GM23338 (cell line): ENCODE results near the gene DNAJC11. TPM values are rescaled to one million over a fixed set of nuclear protein-coding genes. Genes with fewer than 3 reads are reported as not detected.

Source experiments
- ATAC-seq: fragments of 200-7000 bp; cut with Tn5 transposase; 3 replicates; pipeline ENCODE4 v1.9.1; 2020
- DNase-seq: peaks from one replicate; pipeline ENCODE4 v3.0.0-alpha.2; 2015; ENCODE audit warnings: low spot score
- H2AFZ ChIP-seq: fragments of 200-600 bp; sonication (generic); 2 replicates; pipeline ENCODE4 v1.8.0; 2016; ENCODE audit warnings: antibody characterized with exemption, mild to moderate bottlenecking, moderate library complexity
- H3F3A ChIP-seq: fragments of 200-600 bp; sonication (generic); replicated peaks from 2 replicates; pipeline ENCODE4 v1.8.0; 2017; ENCODE audit warnings: antibody characterized with exemption, mixed run types, low read depth
- H3K27ac ChIP-seq: fragments of 200-600 bp; sonication (generic); 2 replicates; pipeline ENCODE4 v1.6.1; 2016; ENCODE audit warnings: low read depth
- H3K27me3 ChIP-seq: fragments of 200-600 bp; sonication (generic); 2 replicates; pipeline ENCODE4 v1.8.0; 2016; ENCODE audit warnings: mild to moderate bottlenecking, mixed run types, moderate library complexity; ENCODE audit not compliant: insufficient read depth
- H3K36me3 ChIP-seq: fragments of 200-600 bp; sonication (generic); 2 replicates; pipeline ENCODE4 v1.8.0; 2016; ENCODE audit warnings: mild to moderate bottlenecking; ENCODE audit not compliant: insufficient read depth
- H3K4me1 ChIP-seq: fragments of 200-600 bp; sonication (generic); 2 replicates; pipeline ENCODE4 v1.8.0; 2016; ENCODE audit warnings: mild to moderate bottlenecking, moderate library complexity; ENCODE audit not compliant: insufficient read depth
- H3K4me2 ChIP-seq: fragments of 200-600 bp; sonication (generic); 2 replicates; pipeline ENCODE4 v1.7.1; 2017; ENCODE audit warnings: mixed run types
- H3K4me3 ChIP-seq: fragments of 200-600 bp; sonication (generic); 2 replicates; pipeline ENCODE4 v1.6.1; 2016; ENCODE audit warnings: mixed run types
- H3K79me2 ChIP-seq: fragments of 200-600 bp; sonication (generic); replicated peaks from 2 replicates; pipeline ENCODE4 v1.8.0; 2017; ENCODE audit warnings: mild to moderate bottlenecking; ENCODE audit not compliant: insufficient read depth
- H3K9me2 ChIP-seq: fragments of 200-600 bp; sonication (generic); 2 replicates; pipeline ENCODE4 v1.8.0; 2017; ENCODE audit not compliant: insufficient read depth
- H4K20me1 ChIP-seq: fragments of 200-600 bp; sonication (generic); replicated peaks from 2 replicates; pipeline ENCODE4 v1.8.0; 2017; ENCODE audit warnings: mild to moderate bottlenecking; ENCODE audit not compliant: insufficient read depth
- H3K27ac Mint-ChIP-seq: 2 replicates; pipeline ENCODE4 v1.8.0; 2020; ENCODE audit warnings: inconsistent platforms, mild to moderate bottlenecking, moderate library complexity, mixed read lengths
- H3K27me3 Mint-ChIP-seq: 3 replicates; pipeline ENCODE4 v1.8.0; 2022; ENCODE audit warnings: low read depth, mild to moderate bottlenecking, moderate library complexity, mixed read lengths, inconsistent platforms; ENCODE audit not compliant: insufficient read depth, poor library complexity
- H3K36me3 Mint-ChIP-seq: 3 replicates; pipeline ENCODE4 v1.8.0; 2021; ENCODE audit warnings: low read depth, mild to moderate bottlenecking, inconsistent platforms, moderate library complexity, mixed read lengths
- H3K4me1 Mint-ChIP-seq: 3 replicates; pipeline ENCODE4 v1.8.0; 2020; ENCODE audit warnings: mild to moderate bottlenecking, inconsistent platforms, mixed read lengths
- H3K4me3 Mint-ChIP-seq: 3 replicates; pipeline ENCODE4 v1.8.0; 2021; ENCODE audit warnings: moderate library complexity, mild to moderate bottlenecking, inconsistent platforms, mixed read lengths
- H3K9me3 Mint-ChIP-seq: 3 replicates; pipeline ENCODE4 v1.8.0; 2020; ENCODE audit warnings: moderate library complexity, mild to moderate bottlenecking, inconsistent platforms, mixed read lengths
- CREB1 ChIP-seq: fragments of 250-450 bp; sonication (Bioruptor Pico); IDR thresholded peaks from 2 replicates; pipeline ENCODE4 v1.5.0; 2020; ENCODE audit warnings: low read depth, mild to moderate bottlenecking, moderate library complexity
- EZH2 ChIP-seq: fragments of 200-600 bp; sonication (generic); IDR thresholded peaks from one replicate; pipeline ENCODE4 v1.8.0; 2017; ENCODE audit warnings: antibody characterized with exemption, mild to moderate bottlenecking, low read depth; ENCODE audit not compliant: unreplicated experiment
- EZH2phosphoT487 ChIP-seq: fragments of 200-600 bp; sonication (generic); IDR thresholded peaks from one replicate; pipeline ENCODE4 v1.8.1; 2018; ENCODE audit warnings: antibody characterized with exemption; ENCODE audit not compliant: unreplicated experiment
- JUNB ChIP-seq: IDR thresholded peaks from one replicate; pipeline ENCODE4 v1.6.1; 2016; ENCODE audit warnings: antibody characterized with exemption; ENCODE audit not compliant: unreplicated experiment
- NANOG ChIP-seq: IDR thresholded peaks from 2 replicates; pipeline ENCODE4 v1.6.1; 2016; ENCODE audit warnings: antibody characterized with exemption, borderline replicate concordance
- POLR2AphosphoS5 ChIP-seq: IDR thresholded peaks from 2 replicates; pipeline ENCODE4 v1.6.1; 2016; ENCODE audit warnings: antibody characterized with exemption, low read depth
- STAT1 ChIP-seq: IDR thresholded peaks from one replicate; pipeline ENCODE4 v1.6.1; 2016; ENCODE audit warnings: antibody characterized with exemption; ENCODE audit not compliant: unreplicated experiment
- ZNF114 ChIP-seq: fragments of 250-450 bp; sonication (Bioruptor Pico); IDR thresholded peaks from 2 replicates; pipeline ENCODE4 v1.5.0; 2020; ENCODE audit warnings: mild to moderate bottlenecking, moderate library complexity
- ZNF331 ChIP-seq: fragments of 250-450 bp; sonication (Bioruptor Pico); IDR thresholded peaks from 2 replicates; pipeline ENCODE4 v1.5.0; 2020; ENCODE audit warnings: low read depth, mild to moderate bottlenecking, moderate library complexity
- polyA plus RNA-seq: library from polyadenylated mRNA; unstranded; fragments of >200 nt; fragmentation: Nextera tagmentation; extraction: Ambion mirVana; gene quantifications from 2 replicates; pipeline ENCODE4 v1.2.1, GENCODE V29; 2016
- total RNA-seq: library from RNA; depleted of rRNA; stranded (reverse); fragments of >200 nt; shearing (Covaris generic); gene quantifications from 2 replicates; pipeline ENCODE4 v1.2.3, GENCODE V29; 2014
- TF ChIP-seq, protein P1 (sequence below): IDR thresholded peaks from 2 replicates; pipeline ENCODE4 v1.6.1; 2016; ENCODE audit warnings: antibody characterized with exemption
- TF ChIP-seq, protein P2 (sequence below), 2 experiments: fragments of 200-600 bp in 1 of 2; sonication (generic) in 1 of 2; conservative IDR thresholded peaks; 2 replicates each; pipeline versions ENCODE4 v1.5.1 to v1.6.1; 2016 to 2017; ENCODE audit warnings: antibody characterized with exemption in 2 of 2, low read depth in 2 of 2, mild to moderate bottlenecking in 2 of 2, moderate library complexity in 1 of 2

DNAJC11 gene
- total and polyA plus RNA-seq, 2 experiments from 2014 or later: 48.4 to 67.2 TPM

DNA sequence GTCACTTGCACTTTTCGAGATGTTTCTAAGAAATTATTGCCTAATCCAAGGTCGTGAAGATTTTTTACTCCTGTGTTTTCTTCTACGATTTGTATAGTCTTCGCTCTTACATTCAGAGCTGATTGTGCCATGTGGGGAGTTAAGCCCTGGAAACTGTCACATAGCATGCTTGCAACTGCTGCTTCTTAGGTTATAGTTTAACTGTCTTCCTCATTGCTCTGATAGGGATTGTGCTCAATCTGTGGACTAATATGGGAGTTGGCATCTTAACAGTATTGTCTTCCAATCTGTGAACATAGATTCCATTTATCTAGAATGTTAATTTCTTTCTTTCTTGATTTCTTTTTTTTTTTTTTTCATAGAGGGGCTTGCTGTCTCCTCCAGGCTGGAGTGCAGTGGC is 48.9 kb upstream of the DNAJC11 start:
- Histone ChIP-seq H3K36me3 (no peaks in the 10 kb centered on the region), H2AFZ (no peak overlapping the region), H3K4me1 (no peaks in the 10 kb centered on the region), H3F3A (no peaks in the 10 kb centered on the region), H3K79me2 (no peaks in the 10 kb centered on the region), H3K4me2 (no peak overlapping the region), H3K27ac (no peak overlapping the region), H3K9me2 (no peaks in the 10 kb centered on the region), H4K20me1 (no peaks in the 10 kb centered on the region), H3K4me3 (no peak overlapping the region), H3K27me3 (no peaks in the 10 kb centered on the region)
- H3K4me1 Mint-ChIP-seq: peaks cover 3% of the 10 kb centered on the region; the same call in 2 of the 3 replicates
- peaks cover 5% of the 10 kb centered on the region for H3K27me3 Mint-ChIP-seq
- H3K9me3 Mint-ChIP-seq: no peaks in the 10 kb centered on the region; the same call in 2 of the 3 replicates
- no peak for ATAC-seq
- no peak overlapping the region for H3K27ac Mint-ChIP-seq
- H3K4me3 Mint-ChIP-seq: no peak overlapping the region
- no peak for DNase-seq
- no peaks in the 10 kb centered on the region for H3K36me3 Mint-ChIP-seq
- TF ChIP-seq POLR2AphosphoS5 (no peak), CREB1 (CRISPR knock-in tag) (no peak), NANOG (no peak), ZNF114 (CRISPR knock-in tag) (no peak), JUNB (no peak), EZH2phosphoT487 (no peak), STAT1 (no peak), ZNF331 (CRISPR knock-in tag) (no peak)

DNA sequence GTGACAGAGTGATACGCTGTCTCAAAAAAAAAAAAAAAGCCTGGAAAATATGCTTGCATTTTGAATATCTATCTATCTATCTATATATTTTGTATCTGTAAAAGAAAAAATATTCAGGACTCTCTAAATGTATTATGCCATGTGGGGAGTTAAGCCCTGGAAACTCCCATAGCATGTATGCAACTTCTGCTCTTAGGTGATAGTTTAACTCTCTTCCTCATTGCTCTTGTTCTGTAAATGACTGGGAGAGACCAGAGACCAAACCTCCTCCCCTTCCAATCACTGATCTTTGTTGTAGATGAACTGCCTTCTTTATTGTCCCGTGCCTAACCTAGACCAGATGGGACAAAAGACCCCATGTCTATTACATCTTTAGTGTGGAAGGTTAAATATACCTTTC is 46.1 kb upstream of the DNAJC11 start:
- Histone ChIP-seq H3K36me3 (no peaks in the 10 kb centered on the region), H3K79me2 (no peaks in the 10 kb centered on the region), H3K4me3 (no peak overlapping the region), H4K20me1 (no peaks in the 10 kb centered on the region), H3K4me1 (no peaks in the 10 kb centered on the region), H3K4me2 (no peak overlapping the region), H3F3A (peaks cover 8% of the 10 kb centered on the region; the same call in 1 of the 2 replicates), H3K27ac (no peak overlapping the region), H2AFZ (no peak overlapping the region), H3K9me2 (0 out of 2 replicates have a peak, but pooled peaks cover 3% of the 10 kb centered on the region), H3K27me3 (no peaks in the 10 kb centered on the region)
- Mint-ChIP-seq H3K4me3 (no peak overlapping the region), H3K9me3 (no peaks in the 10 kb centered on the region; the same call in 2 of the 3 replicates), H3K27me3 (peaks cover 8% of the 10 kb centered on the region), H3K36me3 (no peaks in the 10 kb centered on the region), H3K27ac (no peak overlapping the region), H3K4me1 (peaks cover 7% of the 10 kb centered on the region; the same call in 2 of the 3 replicates)
- TF ChIP-seq EZH2 (no peak), ZNF331 (CRISPR knock-in tag) (no peak)
- TF ChIP-seq, protein P1, sequence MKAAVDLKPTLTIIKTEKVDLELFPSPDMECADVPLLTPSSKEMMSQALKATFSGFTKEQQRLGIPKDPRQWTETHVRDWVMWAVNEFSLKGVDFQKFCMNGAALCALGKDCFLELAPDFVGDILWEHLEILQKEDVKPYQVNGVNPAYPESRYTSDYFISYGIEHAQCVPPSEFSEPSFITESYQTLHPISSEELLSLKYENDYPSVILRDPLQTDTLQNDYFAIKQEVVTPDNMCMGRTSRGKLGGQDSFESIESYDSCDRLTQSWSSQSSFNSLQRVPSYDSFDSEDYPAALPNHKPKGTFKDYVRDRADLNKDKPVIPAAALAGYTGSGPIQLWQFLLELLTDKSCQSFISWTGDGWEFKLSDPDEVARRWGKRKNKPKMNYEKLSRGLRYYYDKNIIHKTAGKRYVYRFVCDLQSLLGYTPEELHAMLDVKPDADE: no peak
- TF ChIP-seq, protein P2, sequence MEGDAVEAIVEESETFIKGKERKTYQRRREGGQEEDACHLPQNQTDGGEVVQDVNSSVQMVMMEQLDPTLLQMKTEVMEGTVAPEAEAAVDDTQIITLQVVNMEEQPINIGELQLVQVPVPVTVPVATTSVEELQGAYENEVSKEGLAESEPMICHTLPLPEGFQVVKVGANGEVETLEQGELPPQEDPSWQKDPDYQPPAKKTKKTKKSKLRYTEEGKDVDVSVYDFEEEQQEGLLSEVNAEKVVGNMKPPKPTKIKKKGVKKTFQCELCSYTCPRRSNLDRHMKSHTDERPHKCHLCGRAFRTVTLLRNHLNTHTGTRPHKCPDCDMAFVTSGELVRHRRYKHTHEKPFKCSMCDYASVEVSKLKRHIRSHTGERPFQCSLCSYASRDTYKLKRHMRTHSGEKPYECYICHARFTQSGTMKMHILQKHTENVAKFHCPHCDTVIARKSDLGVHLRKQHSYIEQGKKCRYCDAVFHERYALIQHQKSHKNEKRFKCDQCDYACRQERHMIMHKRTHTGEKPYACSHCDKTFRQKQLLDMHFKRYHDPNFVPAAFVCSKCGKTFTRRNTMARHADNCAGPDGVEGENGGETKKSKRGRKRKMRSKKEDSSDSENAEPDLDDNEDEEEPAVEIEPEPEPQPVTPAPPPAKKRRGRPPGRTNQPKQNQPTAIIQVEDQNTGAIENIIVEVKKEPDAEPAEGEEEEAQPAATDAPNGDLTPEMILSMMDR (conservative IDR thresholded peaks at IDR 0.05; ENCODE audit: low read depth in 2 of 2): no peak
- ATAC-seq (no peak), DNase-seq (no peak)
